Subcutaneous abdominal adipose tissue (tissue), 5 donors: ENCODE results near the gene BABAM2.

Source experiments
- H3K27ac ChIP-seq: one replicate; pipeline ENCODE4 v1.7.0; 2013; ENCODE audit warnings: low read depth, mild to moderate bottlenecking, inconsistent platforms, low read length, moderate library complexity
- H3K27me3 ChIP-seq, 5 donors: one replicate each; pipeline ENCODE4 v1.7.0; 2013; ENCODE audit warnings: low read length in 5 of 5, inconsistent platforms in 1 of 5; ENCODE audit not compliant: control insufficient read depth in 5 of 5, insufficient read depth in 4 of 5
- H3K36me3 ChIP-seq, 5 donors: one replicate each; pipeline ENCODE4 v1.7.0; 2013; ENCODE audit warnings: low read length in 5 of 5; ENCODE audit not compliant: control insufficient read depth in 5 of 5, insufficient read depth in 5 of 5
- H3K4me1 ChIP-seq, 5 donors: one replicate each; pipeline ENCODE4 v1.7.0; 2013; ENCODE audit warnings: low read length in 5 of 5, mild to moderate bottlenecking in 3 of 5, moderate library complexity in 1 of 5; ENCODE audit not compliant: control insufficient read depth in 5 of 5, insufficient read depth in 5 of 5
- H3K4me3 ChIP-seq, 5 donors: one replicate each; pipeline ENCODE4 v1.7.0; 2013; ENCODE audit warnings: low read length in 5 of 5, low read depth in 1 of 5
- H3K9ac ChIP-seq, 5 donors: one replicate each; pipeline ENCODE4 v1.7.0; 2013; ENCODE audit warnings: low read length in 5 of 5, mild to moderate bottlenecking in 4 of 5, moderate library complexity in 3 of 5
- H3K9me3 ChIP-seq, 5 donors: one replicate each; pipeline ENCODE4 v1.7.0; 2013; ENCODE audit warnings: low read length in 5 of 5; ENCODE audit not compliant: control insufficient read depth in 5 of 5
- donor health status: healthy.
- donor health status: healthy.
- donor health status: healthy.
- donor health status: healthy.
- donor health status: healthy.

BABAM2 gene

DNA sequence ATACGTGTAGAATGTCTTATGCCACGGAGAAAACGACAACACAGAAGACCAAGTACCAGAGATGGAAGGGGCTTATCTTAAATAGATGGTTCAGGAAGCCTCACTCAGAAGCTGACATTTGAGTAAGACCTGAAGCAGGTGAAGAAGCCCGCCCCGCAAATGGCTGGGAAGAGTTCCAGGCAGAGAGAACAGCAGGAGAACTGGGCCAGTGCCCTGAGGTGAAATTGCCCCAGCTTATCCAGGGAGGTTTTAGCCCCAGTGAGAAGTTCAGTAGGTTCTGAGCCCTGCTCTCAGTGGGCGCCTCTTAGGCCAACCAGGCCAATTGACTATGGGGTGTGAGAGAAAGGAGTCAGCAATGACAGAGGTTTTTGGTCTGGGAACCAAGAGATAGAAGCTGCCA is 336.0 kb downstream of the BABAM2 start:
- H3K9me3 ChIP-seq: no peaks in the 10 kb centered on the region
- H3K36me3 ChIP-seq: peaks cover 0 to 2% (median 0%) of the 10 kb centered on the region in 5 donors
- H3K27ac ChIP-seq: no peak overlapping the region
- H3K27me3 ChIP-seq: no peaks in the 10 kb centered on the region
- H3K9ac ChIP-seq: no peak overlapping the region
- no peak overlapping the region for H3K4me3 ChIP-seq
- H3K4me1 ChIP-seq: peaks cover 0 to 8% (median 0%) of the 10 kb centered on the region in 5 donors

- Histone ChIP-seq H3K4me3 (no peak overlapping the region), H3K4me1 (peaks cover 0 to 8% (median 0%) of the 10 kb centered on the region in 5 donors), H3K9ac (no peak overlapping the region), H3K27me3 (no peaks in the 10 kb centered on the region), H3K36me3 (no peaks in the 10 kb centered on the region), H3K9me3 (no peaks in the 10 kb centered on the region), H3K27ac (no peak overlapping the region)
Observed at GRCh38 chr2:28227498-28227897, 337.0 kb downstream of the BABAM2 start.

DNA sequence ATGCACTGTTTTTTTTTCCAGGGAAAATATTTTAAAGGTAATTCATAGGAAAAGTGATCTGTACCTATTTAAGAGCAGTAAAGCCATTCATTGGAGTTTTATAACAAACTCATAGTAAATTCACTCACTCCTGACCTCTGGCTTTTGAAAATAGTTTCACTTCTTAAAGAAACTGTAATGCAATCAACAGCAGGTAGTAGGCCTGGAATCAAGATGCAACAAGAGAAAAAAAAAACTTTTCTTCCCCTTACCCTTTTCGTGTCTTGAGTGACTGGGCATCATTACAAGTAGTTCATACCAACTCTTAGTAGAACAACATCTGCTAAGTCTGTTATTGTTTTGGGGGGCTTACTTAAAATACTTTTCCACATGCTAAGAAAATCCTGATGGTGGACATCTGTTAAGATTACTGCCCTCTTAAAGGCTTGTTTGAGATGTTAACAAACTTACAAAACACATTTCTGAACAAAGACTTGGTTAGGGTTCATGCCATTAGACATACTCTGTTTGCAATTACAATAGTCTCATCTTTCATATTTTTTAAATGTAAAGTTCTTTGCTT is 338.0 kb downstream of the BABAM2 start:
- no peak overlapping the region for H3K9ac ChIP-seq
- no peaks in the 10 kb centered on the region for H3K9me3 ChIP-seq
- no peaks in the 10 kb centered on the region for H3K36me3 ChIP-seq
- H3K4me1 ChIP-seq: peaks cover 0 to 8% (median 0%) of the 10 kb centered on the region in 5 donors
- no peak overlapping the region for H3K27ac ChIP-seq
- H3K27me3 ChIP-seq: no peaks in the 10 kb centered on the region
- H3K4me3 ChIP-seq: no peak overlapping the region

DNA sequence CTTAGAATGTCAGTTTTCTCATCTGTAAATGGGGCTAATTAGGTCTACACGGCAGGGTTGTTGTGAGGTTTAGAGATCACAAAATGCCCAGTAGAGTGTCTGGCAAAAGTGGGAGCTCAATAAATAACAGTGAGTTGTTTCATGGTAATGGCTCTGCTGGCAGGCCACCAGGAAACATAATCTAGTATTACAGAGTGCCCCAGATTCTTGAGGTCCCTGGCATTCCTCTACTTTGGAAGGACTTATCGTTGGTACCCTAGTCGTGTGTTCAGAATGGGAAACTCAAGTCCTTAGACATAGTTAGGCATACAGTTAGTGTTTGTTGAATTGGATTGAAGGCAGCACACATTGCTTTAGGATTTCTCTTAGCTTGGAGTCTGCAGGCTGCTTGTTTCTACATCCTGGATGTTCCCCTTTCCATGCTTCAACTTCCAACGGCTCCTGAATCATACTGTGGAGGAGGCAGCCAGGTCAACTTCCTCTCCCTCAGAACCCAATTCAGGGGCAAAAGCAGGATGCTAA is 340.6 kb downstream of the BABAM2 start:
- H3K9me3 ChIP-seq: no peaks in the 10 kb centered on the region
- no peaks in the 10 kb centered on the region for H3K36me3 ChIP-seq
- H3K9ac ChIP-seq: no peak overlapping the region
- no peak overlapping the region for H3K4me3 ChIP-seq
- H3K27ac ChIP-seq: no peak overlapping the region
- H3K27me3 ChIP-seq: no peaks in the 10 kb centered on the region
- H3K4me1 ChIP-seq: no peaks in the 10 kb centered on the region

- Histone ChIP-seq H3K36me3 (peaks cover 0 to 2% (median 0%) of the 10 kb centered on the region in 5 donors), H3K27me3 (no peaks in the 10 kb centered on the region), H3K9me3 (no peaks in the 10 kb centered on the region), H3K9ac (no peak overlapping the region), H3K4me3 (no peak overlapping the region), H3K27ac (no peak overlapping the region), H3K4me1 (no peaks in the 10 kb centered on the region)
Observed at GRCh38 chr2:28232295-28232694, 341.8 kb downstream of the BABAM2 start.

DNA sequence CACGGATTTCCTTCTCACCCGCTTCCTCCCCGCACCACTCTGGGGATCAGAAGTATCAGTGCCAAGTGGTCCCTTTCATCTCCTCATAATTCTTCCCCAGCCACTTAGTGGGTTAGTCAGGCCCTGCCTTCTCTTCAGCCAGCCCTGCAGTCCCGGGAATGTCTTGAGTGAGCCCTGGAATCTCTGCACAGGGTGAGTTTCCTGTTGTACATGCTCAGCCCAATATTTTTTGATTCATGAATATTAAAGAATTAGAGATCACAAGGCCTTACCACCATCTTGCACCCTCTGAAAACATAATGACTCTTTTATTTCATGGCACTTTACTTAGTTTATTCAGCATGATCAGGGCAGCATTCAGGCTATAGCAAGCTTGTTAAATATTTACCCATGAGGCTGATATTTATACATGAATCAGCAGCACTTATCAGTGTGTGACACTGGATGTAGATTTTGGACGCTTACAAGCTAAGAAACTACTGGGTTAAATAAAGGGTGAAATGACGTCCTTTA is 342.7 kb downstream of the BABAM2 start:
- Histone ChIP-seq H3K36me3 (peaks cover 0 to 3% (median 2%) of the 10 kb centered on the region in 5 donors), H3K27me3 (no peaks in the 10 kb centered on the region), H3K27ac (no peak overlapping the region), H3K4me1 (no peaks in the 10 kb centered on the region), H3K4me3 (no peak overlapping the region), H3K9ac (peak overlapping the region in 1 of 5 donors; percentile 33), H3K9me3 (no peaks in the 10 kb centered on the region)

DNA sequence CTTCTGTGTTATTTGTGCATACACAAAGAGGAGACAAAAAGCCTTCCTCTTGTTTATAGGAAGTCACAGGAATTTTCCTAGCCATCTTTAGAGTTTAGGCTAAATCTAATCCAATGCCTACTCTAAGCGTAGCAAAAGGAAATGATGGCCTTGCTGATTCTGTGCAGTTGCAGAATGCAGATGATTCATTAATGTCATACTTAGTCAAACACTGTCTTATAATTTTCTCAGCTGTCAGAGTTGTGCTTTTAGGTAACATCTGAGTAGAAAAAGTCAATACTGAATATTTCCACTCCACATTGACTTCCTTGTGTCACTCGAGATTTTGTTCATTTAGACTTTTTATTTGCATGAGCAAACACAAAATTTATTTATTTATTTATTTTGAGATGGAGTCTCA is 344.3 kb downstream of the BABAM2 start:
- H3K9ac ChIP-seq: no peak overlapping the region

GRCh38 chr2:28239207-28239606 is 348.7 kb downstream of the BABAM2 start:
- no peak overlapping the region for H3K9ac ChIP-seq
- no peaks in the 10 kb centered on the region for H3K9me3 ChIP-seq
- no peaks in the 10 kb centered on the region for H3K4me1 ChIP-seq
- no peaks in the 10 kb centered on the region for H3K27me3 ChIP-seq
- peaks cover 2 to 9% (median 6%) of the 10 kb centered on the region in 5 donors for H3K36me3 ChIP-seq
- no peak overlapping the region for H3K27ac ChIP-seq
- no peak overlapping the region for H3K4me3 ChIP-seq

More for the DNA sequence above, 344.3 kb downstream of the BABAM2 start:
- Histone ChIP-seq H3K4me3 (no peak overlapping the region), H3K4me1 (no peaks in the 10 kb centered on the region), H3K9me3 (no peaks in the 10 kb centered on the region), H3K36me3 (peaks cover 0 to 3% (median 2%) of the 10 kb centered on the region in 5 donors), H3K27ac (no peak overlapping the region), H3K27me3 (no peaks in the 10 kb centered on the region)

GRCh38 chr2:28240937-28241336 is 350.4 kb downstream of the BABAM2 start:
- H3K27ac ChIP-seq: no peak overlapping the region
- H3K4me1 ChIP-seq: no peaks in the 10 kb centered on the region
- no peak overlapping the region for H3K4me3 ChIP-seq
- no peaks in the 10 kb centered on the region for H3K9me3 ChIP-seq
- no peaks in the 10 kb centered on the region for H3K27me3 ChIP-seq
- H3K36me3 ChIP-seq: peaks cover 2 to 20% (median 8%) of the 10 kb centered on the region in 5 donors
- H3K9ac ChIP-seq: no peak overlapping the region

DNA sequence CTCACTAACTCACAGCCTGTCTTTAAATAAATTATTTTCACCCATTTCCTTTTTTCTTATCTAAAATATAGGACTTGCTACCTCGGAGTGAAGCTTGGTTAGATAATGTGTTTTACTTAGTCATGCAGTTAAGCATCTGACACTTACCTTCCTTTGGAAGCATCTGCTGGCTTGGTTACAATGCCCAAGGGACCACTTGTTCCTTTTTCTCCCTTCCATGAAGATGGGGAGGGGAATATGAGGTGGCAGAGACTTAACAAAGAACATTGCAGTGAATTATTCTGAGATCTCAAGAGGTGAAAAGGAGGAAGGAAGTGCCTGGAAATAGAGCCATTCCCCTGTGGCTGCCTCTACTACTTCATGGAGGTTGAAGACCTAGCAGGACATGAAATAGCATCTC is 356.8 kb downstream of the BABAM2 start:
- Histone ChIP-seq H3K9ac (no peak overlapping the region), H3K4me3 (no peak overlapping the region), H3K36me3 (peaks cover 0 to 12% (median 3%) of the 10 kb centered on the region in 5 donors), H3K4me1 (peaks cover 6 to 12% (median 7%) of the 10 kb centered on the region in 5 donors), H3K9me3 (no peaks in the 10 kb centered on the region), H3K27ac (no peak overlapping the region), H3K27me3 (no peaks in the 10 kb centered on the region)
